Endothelial cell of umbilical vein (primary cell): ENCODE data around the gene FMNL2. TPM values are rescaled to one million over a fixed set of nuclear protein-coding genes. Genes with fewer than 3 reads are reported as not detected.

Source experiments
- BruUV-seq: library from RNA; stranded (reverse); fragments of 400-500 nt; replicated peaks from 2 replicates; lab custom pipeline; 2021; lab: Mats Ljungman, UMichigan
- CTCF ChIA-PET: fragments of 300-600, 350-600 bp; sonication (Branson Sonifier 250); formaldehyde crosslinking; loops from one replicate; lab custom pipeline; 2021; ENCODE audit warnings: antibody characterized with exemption, inconsistent platforms; lab: Charles Lee
- POLR2A ChIA-PET: fragments of 300-600, 350-600 bp; sonication (Branson Sonifier 250); formaldehyde crosslinking; loops from one replicate; lab custom pipeline; 2021; ENCODE audit warnings: antibody characterized with exemption, inconsistent platforms; lab: Charles Lee
- DNase-seq: peaks from one replicate; pipeline ENCODE4 v3.0.0-alpha.2; 2011; ENCODE audit warnings: low read depth, low spot score
- FAIRE-seq: peaks from 2 replicates; lab custom pipeline; 2011; peaks lifted over from hg19 to GRCh38; lab: Jason Lieb, UNC
- H2AFZ ChIP-seq: 2 replicates; pipeline ENCODE4 v1.6.0; 2012; ENCODE audit warnings: low read depth, low read length, control low read depth, inconsistent platforms
- H3K27ac ChIP-seq: 2 replicates; pipeline ENCODE4 v1.5.1; 2011; ENCODE audit warnings: low read depth, mild to moderate bottlenecking, control low read depth, low read length, moderate library complexity; ENCODE audit not compliant: insufficient read depth
- H3K27me3 ChIP-seq, 2 experiments: 2 replicates each; pipeline versions ENCODE4 v1.6.0 to v1.6.1; 2011; ENCODE audit warnings: low read length in 2 of 2, mixed read lengths in 1 of 2; ENCODE audit not compliant: control insufficient read depth in 2 of 2, insufficient read depth in 2 of 2
- H3K36me3 ChIP-seq, 2 experiments: 2 replicates in 1 of 2; 3 replicates in 1 of 2; pipeline ENCODE4 v1.5.1; 2011; ENCODE audit warnings: low read length in 2 of 2, mild to moderate bottlenecking in 1 of 2, moderate library complexity in 1 of 2; ENCODE audit not compliant: control insufficient read depth in 2 of 2, insufficient read depth in 2 of 2; ENCODE audit errors: extremely low read depth in 1 of 2
- H3K4me1 ChIP-seq: 3 replicates; pipeline ENCODE4 v1.5.1; 2011; ENCODE audit warnings: mild to moderate bottlenecking, low read length; ENCODE audit not compliant: control insufficient read depth, insufficient read depth; ENCODE audit errors: extremely low read depth
- H3K4me2 ChIP-seq: 2 replicates; pipeline ENCODE4 v1.6.1; 2011; ENCODE audit warnings: low read length, control low read depth, mixed read lengths; ENCODE audit not compliant: insufficient read depth
- H3K4me3 ChIP-seq, 3 experiments: fragments of 200-600 bp in 1 of 3; sonication (generic), shearing (Covaris generic) in 1 of 3; replicated peaks in 1 of 3; 2 replicates each; pipeline ENCODE4 v1.5.1; 2011 to 2016; ENCODE audit warnings: control low read depth in 3 of 3, low read length in 3 of 3, mild to moderate bottlenecking in 2 of 3, inconsistent platforms in 1 of 3, low read depth in 1 of 3, moderate library complexity in 1 of 3; ENCODE audit not compliant: insufficient read depth in 1 of 3
- H3K79me2 ChIP-seq: 2 replicates; pipeline ENCODE4 v1.6.0; 2012; ENCODE audit warnings: low read length, inconsistent platforms; ENCODE audit not compliant: control insufficient read depth, insufficient read depth
- H3K9ac ChIP-seq: replicated peaks from 2 replicates; pipeline ENCODE3; 2011; ENCODE audit warnings: low read length, control low read depth; ENCODE audit not compliant: insufficient read depth; ENCODE audit errors: extremely low read depth
- H3K9me1 ChIP-seq: replicated peaks from 3 replicates; pipeline ENCODE4 v1.6.0; 2011; ENCODE audit warnings: mild to moderate bottlenecking, low read length; ENCODE audit not compliant: control insufficient read depth, insufficient read depth; ENCODE audit errors: extremely low read depth
- H3K9me3 ChIP-seq: replicated peaks from 2 replicates; pipeline ENCODE4 v1.5.1; 2012; ENCODE audit warnings: low read length, inconsistent platforms; ENCODE audit not compliant: control insufficient read depth, insufficient read depth
- H4K20me1 ChIP-seq: replicated peaks from 2 replicates; pipeline ENCODE3; 2011; ENCODE audit warnings: mild to moderate bottlenecking, low read length; ENCODE audit not compliant: control insufficient read depth, insufficient read depth; ENCODE audit errors: extremely low read depth
- EZH2 ChIP-seq: IDR thresholded peaks from 2 replicates; pipeline ENCODE4 v1.6.1; 2012; ENCODE audit warnings: borderline replicate concordance, low read depth, mild to moderate bottlenecking, moderate library complexity, low read length, inconsistent platforms; ENCODE audit not compliant: severe bottlenecking
- FOS ChIP-seq: IDR thresholded peaks from 2 replicates; pipeline ENCODE4 v1.6.1; 2011; ENCODE audit warnings: mild to moderate bottlenecking, low read length, moderate library complexity, borderline replicate concordance; ENCODE audit not compliant: insufficient read depth
- GATA2 ChIP-seq: IDR thresholded peaks from 2 replicates; pipeline ENCODE4 v1.7.0; 2011; ENCODE audit warnings: low read depth, mild to moderate bottlenecking, moderate library complexity, mixed read lengths, low read length; ENCODE audit not compliant: insufficient read length, insufficient read depth
- JUN ChIP-seq: IDR thresholded peaks from 2 replicates; pipeline ENCODE4 v1.6.1; 2011; ENCODE audit warnings: borderline replicate concordance, low read depth; ENCODE audit not compliant: insufficient read length, insufficient read depth
- MYC ChIP-seq: IDR thresholded peaks from one replicate; pipeline ENCODE4 v1.6.1; 2011; ENCODE audit warnings: mild to moderate bottlenecking, low read depth, low read length
- POLR2A ChIP-seq: IDR thresholded peaks from 2 replicates; pipeline ENCODE4 v1.6.1; 2012; ENCODE audit warnings: low read depth, mild to moderate bottlenecking, control low read depth, low read length
- POLR2AphosphoS5 ChIP-seq: IDR thresholded peaks from 2 replicates; pipeline ENCODE4 v1.6.1; 2012; ENCODE audit warnings: low read depth, mild to moderate bottlenecking, control low read depth, low read length, moderate library complexity; ENCODE audit not compliant: insufficient read depth
- dilution Hi-C: fragments of 300-500 bp; cut with MboI; formaldehyde crosslinking; loops from one replicate; pipeline ENCODE4 v1.15.0; 2019; ENCODE audit warnings: low sequenced_read_pairs; ENCODE audit not compliant: extremely low pct_ligation_motif_present
- intact Hi-C: fragments of 100-400 bp; cut with micrococcal nuclease; formaldehyde crosslinking; loops from one replicate; pipeline ENCODE4 v1.10.0; 2022
- polyA plus RNA-seq, 4 experiments: library from polyadenylated mRNA; depleted of rRNA in 3 of 4; stranded (reverse) in 3 of 4; unstranded in 1 of 4; fragments of >200 nt; gene quantifications; 2 replicates each; pipeline versions ENCODE4 v1.2.1 to v1.2.3, GENCODE V29; 2011 to 2012; ENCODE audit warnings: missing spikeins in 1 of 4
- total RNA-seq: library from RNA; stranded (reverse); gene quantifications from 2 replicates; pipeline ENCODE4 v1.2.3, GENCODE V29; 2021
- TF ChIP-seq, protein P1 (sequence below): IDR thresholded peaks from 2 replicates; pipeline ENCODE4 v1.6.1; 2011; ENCODE audit not compliant: insufficient read depth, insufficient read length
- TF ChIP-seq, protein P2 (sequence below), 2 donors: IDR thresholded peaks; 1 replicate in 1 of 2; 2 replicates in 1 of 2; pipeline ENCODE4 v1.5.1; 2011; ENCODE audit warnings: low read length in 2 of 2, mild to moderate bottlenecking in 2 of 2, moderate library complexity in 2 of 2, control low read depth in 1 of 2, inconsistent platforms in 1 of 2, low read depth in 1 of 2; ENCODE audit not compliant: insufficient read depth in 1 of 2; ENCODE audit errors: extremely low read depth in 1 of 2

Gene FMNL2
- total and polyA plus RNA-seq, 2 donors (not counting 3 experiments of a cell fraction or from before 2014, with no cell fraction given) = 8.3 to 28.0 TPM

- Histone ChIP-seq H4K20me1 (no peaks in the 10 kb centered on the region), H3K9me1 (no peaks in the 10 kb centered on the region), H3K4me3 (no peak overlapping the region), H3K27me3 (no peaks in the 10 kb centered on the region), H3K4me1 (no peaks in the 10 kb centered on the region), H2AFZ (no peak overlapping the region), H3K9ac (no peak overlapping the region), H3K79me2 (peaks cover 40% of the 10 kb centered on the region), H3K9me3 (no peaks in the 10 kb centered on the region), H3K27ac (no peak overlapping the region), H3K4me2 (no peak overlapping the region), H3K36me3 (no peaks in the 10 kb centered on the region)
- ChIA-PET CTCF (interaction anchor here (1.1 kb wide), 1 partner anchor 10 kb away, joined by 3 read pairs; no protein-coding TSS in a partner anchor), POLR2A (no interaction called here)
- FAIRE-seq (no peak), DNase-seq (no peak)
- TF ChIP-seq POLR2AphosphoS5 (no peak), EZH2 (no peak), GATA2 (no peak), FOS (no peak), JUN (no peak), POLR2A (no peak), MYC (no peak)
- TF ChIP-seq, protein P1, sequence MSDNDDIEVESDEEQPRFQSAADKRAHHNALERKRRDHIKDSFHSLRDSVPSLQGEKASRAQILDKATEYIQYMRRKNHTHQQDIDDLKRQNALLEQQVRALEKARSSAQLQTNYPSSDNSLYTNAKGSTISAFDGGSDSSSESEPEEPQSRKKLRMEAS = no peak
- TF ChIP-seq, protein P2, sequence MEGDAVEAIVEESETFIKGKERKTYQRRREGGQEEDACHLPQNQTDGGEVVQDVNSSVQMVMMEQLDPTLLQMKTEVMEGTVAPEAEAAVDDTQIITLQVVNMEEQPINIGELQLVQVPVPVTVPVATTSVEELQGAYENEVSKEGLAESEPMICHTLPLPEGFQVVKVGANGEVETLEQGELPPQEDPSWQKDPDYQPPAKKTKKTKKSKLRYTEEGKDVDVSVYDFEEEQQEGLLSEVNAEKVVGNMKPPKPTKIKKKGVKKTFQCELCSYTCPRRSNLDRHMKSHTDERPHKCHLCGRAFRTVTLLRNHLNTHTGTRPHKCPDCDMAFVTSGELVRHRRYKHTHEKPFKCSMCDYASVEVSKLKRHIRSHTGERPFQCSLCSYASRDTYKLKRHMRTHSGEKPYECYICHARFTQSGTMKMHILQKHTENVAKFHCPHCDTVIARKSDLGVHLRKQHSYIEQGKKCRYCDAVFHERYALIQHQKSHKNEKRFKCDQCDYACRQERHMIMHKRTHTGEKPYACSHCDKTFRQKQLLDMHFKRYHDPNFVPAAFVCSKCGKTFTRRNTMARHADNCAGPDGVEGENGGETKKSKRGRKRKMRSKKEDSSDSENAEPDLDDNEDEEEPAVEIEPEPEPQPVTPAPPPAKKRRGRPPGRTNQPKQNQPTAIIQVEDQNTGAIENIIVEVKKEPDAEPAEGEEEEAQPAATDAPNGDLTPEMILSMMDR (IDR thresholded peaks at IDR 0.05; ENCODE audit: extremely low read depth in 1 of 2, insufficient read depth in 1 of 2, low read depth in 1 of 2, low read length in 2 of 2) = no peak
- BruUV-seq = no TSS peak
- dilution Hi-C loops = no loop called here
- intact Hi-C loops = no loop called here
Observed at GRCh38 chr2:152343426-152343825, 8.5 kb downstream of the FMNL2 start.
